HG03558 (cell line): ENCODE measurements around the gene NDUFAF2.

Experiments used
- ATAC-seq: cut with Tn5 transposase; IDR thresholded peaks from one replicate; pipeline ENCODE4 v1.9.1; 2021; ENCODE audit warnings: moderate number of reproducible peaks; ENCODE audit not compliant: unreplicated experiment; ENCODE audit errors: extremely low read depth

NDUFAF2 gene

GRCh38 chr5:60989790-60990189 lies 44.8 kb downstream of the NDUFAF2 start:
- ATAC-seq = no peak

- ATAC-seq = no peak
Observed at GRCh38 chr5:60992871-60993270, 47.9 kb downstream of the NDUFAF2 start.

DNA sequence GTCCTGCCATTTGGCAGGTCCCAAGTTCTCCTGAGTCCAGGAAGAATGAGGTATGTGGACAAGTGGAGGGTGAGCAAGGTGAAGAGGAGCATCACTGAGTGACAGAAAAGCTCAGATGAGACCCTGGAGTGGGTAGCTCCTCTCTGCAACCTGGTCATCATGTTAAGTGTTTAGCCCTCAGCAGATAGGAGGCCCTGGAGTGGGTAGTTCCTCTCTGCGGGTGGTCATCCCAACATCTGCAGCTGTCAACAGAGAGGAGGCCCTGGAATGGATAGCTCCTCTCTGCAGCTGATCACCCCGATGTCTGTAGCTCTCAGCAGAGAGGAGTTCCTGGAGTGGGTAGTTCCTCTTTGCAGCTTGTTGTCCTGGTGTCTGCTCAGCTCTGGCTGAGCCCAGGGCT lies 48.4 kb downstream of the NDUFAF2 start:
- ATAC-seq = no peak

GRCh38 chr5:60993875-60994571 lies 49.0 kb downstream of the NDUFAF2 start:
- ATAC-seq = no peak

DNA sequence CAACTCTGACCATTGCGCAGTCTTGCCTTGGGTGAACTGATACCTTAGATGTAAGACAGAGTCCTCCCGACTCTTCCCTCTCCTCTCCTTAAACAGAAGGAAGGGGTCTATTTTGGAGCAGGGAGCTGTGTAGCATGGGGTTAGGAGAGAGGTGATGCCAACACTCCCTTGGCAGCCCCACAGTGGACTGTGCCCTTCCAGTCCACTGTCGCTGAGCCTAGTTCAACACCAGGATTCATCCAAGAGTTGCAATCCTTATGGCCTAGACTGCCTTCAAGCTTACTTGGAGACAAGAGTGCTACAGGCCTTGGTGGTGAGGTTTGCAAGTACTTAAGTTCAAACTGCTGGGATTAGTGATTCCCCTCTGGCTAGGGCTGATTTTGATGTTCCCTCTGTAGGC lies 51.4 kb downstream of the NDUFAF2 start:
- no peak for ATAC-seq

DNA sequence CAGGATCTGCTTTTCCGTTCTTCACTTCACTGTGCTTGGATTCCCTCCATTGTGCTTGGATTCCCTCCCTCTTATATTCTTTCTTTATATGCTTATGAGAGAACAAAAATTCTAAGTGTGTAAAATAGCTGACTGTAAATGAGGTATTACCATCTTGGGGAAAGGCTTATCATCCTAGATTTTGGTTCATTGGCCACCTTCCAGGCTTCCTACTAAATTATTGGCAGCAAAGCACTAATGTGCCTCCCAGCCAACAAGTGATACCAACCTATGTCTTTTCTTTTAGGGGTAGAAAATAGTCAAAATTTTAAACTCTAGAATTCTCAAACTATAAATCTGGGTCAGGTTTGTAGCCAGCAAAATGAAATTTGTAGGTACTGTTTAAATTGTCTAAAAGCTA lies 52.7 kb downstream of the NDUFAF2 start:
- ATAC-seq = no peak

DNA sequence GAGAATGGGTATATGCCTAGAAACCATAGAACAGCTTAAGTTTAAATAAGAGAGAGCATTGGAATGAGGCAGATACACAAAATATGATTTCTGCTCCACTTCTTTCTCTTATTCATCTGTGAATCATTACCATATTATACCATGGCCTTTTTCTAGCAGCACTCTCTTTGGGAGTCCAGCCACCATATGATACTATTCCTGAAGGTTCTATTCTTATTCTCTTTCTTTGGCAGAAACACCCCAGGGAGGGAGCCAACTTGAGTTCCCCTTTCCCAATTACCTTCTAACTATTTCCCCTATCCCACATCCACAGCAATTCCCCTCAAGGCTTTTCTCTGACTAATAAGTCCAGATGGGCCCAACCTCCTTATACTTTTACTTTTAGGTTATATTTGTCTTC lies 55.9 kb downstream of the NDUFAF2 start:
- no peak for ATAC-seq

- ATAC-seq = no peak
Observed at GRCh38 chr5:61001647-61002046, 56.6 kb downstream of the NDUFAF2 start.

- ATAC-seq = no peak
Observed at GRCh38 chr5:61002611-61003355, 57.8 kb downstream of the NDUFAF2 start.

- no peak for ATAC-seq
Observed at GRCh38 chr5:61004448-61004847, 59.4 kb downstream of the NDUFAF2 start.

DNA sequence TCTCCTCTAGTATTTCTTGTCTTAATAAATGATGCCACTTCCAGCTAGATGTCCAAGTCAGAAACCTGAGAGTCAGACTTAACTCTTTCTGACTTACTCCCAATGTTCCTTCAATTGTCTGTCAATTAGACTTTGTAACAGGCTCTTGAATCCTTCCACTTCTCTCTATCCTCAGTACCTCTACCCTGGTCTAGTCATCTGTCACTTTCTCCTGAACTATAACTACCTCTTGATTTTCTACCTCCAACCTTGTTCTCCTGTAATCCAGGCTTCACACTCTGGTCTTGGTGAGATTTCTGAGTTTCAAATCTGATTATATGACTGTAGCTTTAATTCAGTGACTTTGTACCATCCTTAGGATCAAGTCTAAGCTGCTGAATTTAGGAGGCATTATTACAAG lies 64.9 kb downstream of the NDUFAF2 start:
- no peak for ATAC-seq

DNA sequence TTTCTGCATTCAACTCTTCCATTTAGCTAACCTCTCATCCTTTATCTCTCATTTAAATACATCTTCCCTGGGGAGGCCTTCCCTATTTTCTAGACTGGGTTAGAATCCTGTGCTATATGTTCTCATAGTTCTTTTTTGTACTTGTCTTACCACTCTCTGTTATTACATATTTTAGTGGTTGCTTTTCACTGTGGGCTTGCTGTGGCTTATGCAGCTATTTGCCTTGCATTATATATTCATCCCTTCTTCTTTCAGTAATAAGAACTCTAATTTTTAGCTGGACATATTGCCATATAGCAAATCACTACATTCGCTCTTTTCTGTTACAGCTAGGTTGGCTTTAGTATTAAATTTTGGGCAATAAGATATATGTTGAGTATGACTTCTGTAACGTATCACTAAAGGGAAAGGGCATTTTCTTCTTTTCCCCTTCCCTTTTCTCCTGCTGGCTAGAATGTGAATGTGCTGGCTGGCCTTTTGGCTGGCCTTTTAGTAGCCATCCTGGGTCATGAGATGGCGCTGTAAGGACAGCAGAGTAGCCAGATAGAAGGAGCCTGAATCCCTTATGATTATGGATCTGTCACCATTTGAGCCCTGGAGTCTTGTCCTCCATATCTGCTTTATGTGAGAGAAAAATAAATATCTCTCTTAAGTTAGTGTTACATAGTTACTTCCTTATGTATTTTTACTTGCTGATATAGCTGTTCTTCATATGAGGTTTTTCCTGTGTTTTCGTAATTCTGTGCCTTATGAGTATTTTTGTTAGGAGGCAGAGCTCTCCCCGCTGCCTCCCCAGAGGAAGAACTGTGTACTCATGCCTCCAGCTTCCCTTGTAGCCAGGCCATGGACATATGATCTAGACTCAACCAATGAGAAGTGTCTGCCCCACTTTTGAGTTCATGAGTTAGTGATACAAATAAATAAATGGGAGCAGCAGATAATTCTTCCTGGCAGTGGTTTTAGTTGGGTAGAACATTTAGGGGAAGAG lies 65.8 kb downstream of the NDUFAF2 start:
- ATAC-seq = no peak

DNA sequence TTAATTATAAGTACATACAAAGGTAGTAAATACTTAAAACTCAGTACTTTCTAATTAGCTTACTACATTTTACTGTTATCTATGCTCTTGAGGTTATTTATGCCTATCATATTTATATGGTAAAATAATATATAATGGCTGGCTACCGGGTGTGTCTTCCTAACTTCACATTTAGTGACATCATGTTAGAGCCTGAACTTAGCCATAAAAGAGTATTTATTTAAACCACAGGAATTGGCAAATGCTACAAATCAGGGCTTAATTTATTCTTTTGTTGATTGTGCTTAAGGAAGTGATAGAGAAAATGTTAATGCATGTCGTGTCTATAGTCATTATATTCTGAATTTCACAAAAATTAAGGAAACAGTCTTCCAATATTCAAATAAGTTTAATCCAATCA lies 73.1 kb downstream of the NDUFAF2 start:
- ATAC-seq = no peak

DNA sequence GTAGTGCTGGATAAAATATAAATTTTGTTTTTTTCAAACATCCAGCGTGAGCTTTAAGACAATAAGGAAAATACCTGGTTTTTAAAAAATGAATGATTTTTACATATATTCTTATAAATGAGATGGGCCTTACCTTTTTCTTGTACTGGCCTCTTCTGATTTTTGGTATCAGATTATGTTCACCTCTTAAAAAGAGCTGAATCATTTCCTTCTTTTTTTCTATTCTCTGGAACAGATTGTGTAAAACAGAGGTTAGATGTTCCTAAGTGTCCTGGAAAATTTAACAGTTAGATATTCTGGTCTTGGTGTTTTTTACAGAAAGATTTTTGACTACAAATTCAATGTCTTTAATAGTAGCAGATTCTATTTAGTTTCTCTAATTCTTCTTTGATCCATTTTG lies 74.6 kb downstream of the NDUFAF2 start:
- no peak for ATAC-seq

- no peak for ATAC-seq
Observed at GRCh38 chr5:61020415-61020814, 75.4 kb downstream of the NDUFAF2 start.

DNA sequence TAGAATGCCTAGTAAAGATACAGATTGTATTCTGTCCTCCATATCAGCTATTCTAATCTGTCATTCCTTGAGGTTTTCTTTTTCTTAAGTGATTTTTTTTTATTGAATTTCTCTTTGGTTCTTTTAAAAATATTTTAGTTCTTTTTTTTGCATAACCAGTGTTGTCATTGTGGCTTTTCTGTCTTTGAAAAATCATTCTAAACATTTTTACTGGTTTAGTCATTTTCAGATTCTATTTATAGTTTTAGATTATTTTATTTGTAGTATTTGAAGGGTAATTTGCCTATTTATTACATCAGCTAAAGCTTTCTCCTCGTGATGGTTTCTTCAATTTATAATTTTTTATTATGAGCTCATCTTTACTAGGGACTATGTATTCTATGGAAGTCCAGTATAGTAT lies 78.1 kb downstream of the NDUFAF2 start:
- ATAC-seq = no peak

GRCh38 chr5:61026004-61026403 lies 81.0 kb downstream of the NDUFAF2 start:
- ATAC-seq = no peak

GRCh38 chr5:61028382-61028781 lies 83.4 kb downstream of the NDUFAF2 start:
- no peak for ATAC-seq

DNA sequence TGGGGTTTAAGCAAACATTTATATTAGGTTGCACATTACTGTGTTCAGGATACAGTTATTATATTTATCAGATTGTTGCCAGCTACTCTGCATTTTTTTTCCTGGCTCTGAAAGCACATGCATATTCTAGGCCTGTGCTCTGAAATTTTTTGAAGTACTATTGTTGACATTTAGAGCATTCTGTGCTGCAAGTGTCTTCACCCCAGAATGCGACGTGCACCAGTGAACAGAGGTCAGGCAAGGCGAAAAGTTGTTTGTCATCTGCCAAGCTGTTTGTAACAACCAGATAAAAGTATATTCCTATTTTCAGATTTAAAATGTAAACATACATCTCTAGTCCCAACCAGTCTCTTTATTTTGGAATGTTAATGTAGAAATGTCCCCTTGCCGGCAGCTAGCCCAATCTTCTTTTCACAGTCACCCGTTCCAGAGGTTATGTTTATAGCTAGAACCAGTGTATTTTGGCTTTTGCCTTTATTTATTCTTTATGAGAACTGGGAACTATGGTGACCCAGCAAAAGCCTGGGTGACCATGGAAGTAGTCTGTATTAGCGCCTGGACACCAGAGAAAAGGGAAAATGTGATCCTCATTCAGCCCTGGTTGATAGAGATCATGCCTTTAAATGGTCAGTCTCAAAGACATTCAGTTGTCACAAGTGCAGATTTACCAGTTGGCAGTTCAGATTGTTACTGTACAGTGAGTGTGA lies 84.6 kb downstream of the NDUFAF2 start:
- no peak for ATAC-seq

GRCh38 chr5:61030163-61030482 lies 85.1 kb downstream of the NDUFAF2 start:
- no peak for ATAC-seq
